Measurements from ENCODE around the gene DLG2.

The DLG2 gene

GRCh38 chr11:83687787-83688186 is 1939.4 kb downstream of the DLG2 start:
- DNase-seq = no peak

GRCh38 chr11:83685730-83686129 is 1941.4 kb downstream of the DLG2 start:
- DNase-seq = no peak

GRCh38 chr11:83684071-83684470 is 1943.1 kb downstream of the DLG2 start:
- DNase-seq = no peak

GRCh38 chr11:83682611-83682973 is 1944.6 kb downstream of the DLG2 start:
- DNase-seq = no peak

- no peak for DNase-seq
Measured at GRCh38 chr11:83681906-83682610, 1945.1 kb downstream of the DLG2 start.

GRCh38 chr11:83681031-83681781 is 1945.9 kb downstream of the DLG2 start:
- DNase-seq = no peak

- no peak for DNase-seq
Measured at GRCh38 chr11:83680321-83680720, 1946.8 kb downstream of the DLG2 start.

GRCh38 chr11:83678831-83679584 is 1948.1 kb downstream of the DLG2 start:
- no peak for DNase-seq

GRCh38 chr11:83677730-83678129 is 1949.4 kb downstream of the DLG2 start:
- DNase-seq = no peak

GRCh38 chr11:83676056-83676601 is 1951.0 kb downstream of the DLG2 start:
- no peak for DNase-seq

- no peak for DNase-seq
Measured at GRCh38 chr11:83674102-83674896, 1952.8 kb downstream of the DLG2 start.

- no peak for DNase-seq
Measured at GRCh38 chr11:83671289-83671688, 1955.9 kb downstream of the DLG2 start.

GRCh38 chr11:83666149-83666548 is 1961.0 kb downstream of the DLG2 start:
- DNase-seq = no peak

- DNase-seq = no peak
Measured at GRCh38 chr11:83663988-83664387, 1963.2 kb downstream of the DLG2 start.

GRCh38 chr11:83663446-83663845 is 1963.7 kb downstream of the DLG2 start:
- no peak for DNase-seq

GRCh38 chr11:83662494-83662893 is 1964.7 kb downstream of the DLG2 start:
- no peak for DNase-seq

GRCh38 chr11:83661491-83662350 is 1965.4 kb downstream of the DLG2 start:
- no peak for DNase-seq

- DNase-seq = no peak
Measured at GRCh38 chr11:83659466-83659865, 1967.7 kb downstream of the DLG2 start.

- DNase-seq = no peak
Measured at GRCh38 chr11:83656796-83657330, 1970.3 kb downstream of the DLG2 start.

- no peak for DNase-seq
Measured at GRCh38 chr11:83655976-83656375, 1971.2 kb downstream of the DLG2 start.

- DNase-seq = no peak
Measured at GRCh38 chr11:83649528-83649855, 1977.7 kb downstream of the DLG2 start.

Measured in activated gamma-delta T cell treated with Interleukin-2 at 50 U/mL for 16 hours (primary cell).